Endothelial cell of umbilical vein (primary cell): Measurements from ENCODE around the gene SCFD1. TPM values are rescaled to one million over a fixed set of nuclear protein-coding genes. Genes with fewer than 3 reads are reported as not detected.

ENCODE experiments used
- BruUV-seq: library from RNA; stranded (reverse); fragments of 400-500 nt; replicated peaks from 2 replicates; lab custom pipeline; 2021; lab: Mats Ljungman, UMichigan
- CTCF ChIA-PET: fragments of 300-600, 350-600 bp; sonication (Branson Sonifier 250); formaldehyde crosslinking; loops from one replicate; lab custom pipeline; 2021; ENCODE audit warnings: antibody characterized with exemption, inconsistent platforms; lab: Charles Lee
- POLR2A ChIA-PET: fragments of 300-600, 350-600 bp; sonication (Branson Sonifier 250); formaldehyde crosslinking; loops from one replicate; lab custom pipeline; 2021; ENCODE audit warnings: antibody characterized with exemption, inconsistent platforms; lab: Charles Lee
- DNase-seq: peaks from one replicate; pipeline ENCODE4 v3.0.0-alpha.2; 2011; ENCODE audit warnings: low read depth, low spot score
- FAIRE-seq: peaks from 2 replicates; lab custom pipeline; 2011; peaks lifted over from hg19 to GRCh38; lab: Jason Lieb, UNC
- H2AFZ ChIP-seq: 2 replicates; pipeline ENCODE4 v1.6.0; 2012; ENCODE audit warnings: low read depth, low read length, control low read depth, inconsistent platforms
- H3K27ac ChIP-seq: 2 replicates; pipeline ENCODE4 v1.5.1; 2011; ENCODE audit warnings: low read depth, mild to moderate bottlenecking, control low read depth, low read length, moderate library complexity; ENCODE audit not compliant: insufficient read depth
- H3K27me3 ChIP-seq, 2 experiments: 2 replicates each; pipeline versions ENCODE4 v1.6.0 to v1.6.1; 2011; ENCODE audit warnings: low read length in 2 of 2, mixed read lengths in 1 of 2; ENCODE audit not compliant: control insufficient read depth in 2 of 2, insufficient read depth in 2 of 2
- H3K36me3 ChIP-seq, 2 experiments: 2 replicates in 1 of 2; 3 replicates in 1 of 2; pipeline ENCODE4 v1.5.1; 2011; ENCODE audit warnings: low read length in 2 of 2, mild to moderate bottlenecking in 1 of 2, moderate library complexity in 1 of 2; ENCODE audit not compliant: control insufficient read depth in 2 of 2, insufficient read depth in 2 of 2; ENCODE audit errors: extremely low read depth in 1 of 2
- H3K4me1 ChIP-seq: 3 replicates; pipeline ENCODE4 v1.5.1; 2011; ENCODE audit warnings: mild to moderate bottlenecking, low read length; ENCODE audit not compliant: control insufficient read depth, insufficient read depth; ENCODE audit errors: extremely low read depth
- H3K4me2 ChIP-seq: 2 replicates; pipeline ENCODE4 v1.6.1; 2011; ENCODE audit warnings: low read length, control low read depth, mixed read lengths; ENCODE audit not compliant: insufficient read depth
- H3K4me3 ChIP-seq, 3 experiments: fragments of 200-600 bp in 1 of 3; sonication (generic), shearing (Covaris generic) in 1 of 3; replicated peaks in 1 of 3; 2 replicates each; pipeline ENCODE4 v1.5.1; 2011 to 2016; ENCODE audit warnings: control low read depth in 3 of 3, low read length in 3 of 3, mild to moderate bottlenecking in 2 of 3, inconsistent platforms in 1 of 3, low read depth in 1 of 3, moderate library complexity in 1 of 3; ENCODE audit not compliant: insufficient read depth in 1 of 3
- H3K79me2 ChIP-seq: 2 replicates; pipeline ENCODE4 v1.6.0; 2012; ENCODE audit warnings: low read length, inconsistent platforms; ENCODE audit not compliant: control insufficient read depth, insufficient read depth
- H3K9ac ChIP-seq: replicated peaks from 2 replicates; pipeline ENCODE3; 2011; ENCODE audit warnings: low read length, control low read depth; ENCODE audit not compliant: insufficient read depth; ENCODE audit errors: extremely low read depth
- H3K9me1 ChIP-seq: replicated peaks from 3 replicates; pipeline ENCODE4 v1.6.0; 2011; ENCODE audit warnings: mild to moderate bottlenecking, low read length; ENCODE audit not compliant: control insufficient read depth, insufficient read depth; ENCODE audit errors: extremely low read depth
- H3K9me3 ChIP-seq: replicated peaks from 2 replicates; pipeline ENCODE4 v1.5.1; 2012; ENCODE audit warnings: low read length, inconsistent platforms; ENCODE audit not compliant: control insufficient read depth, insufficient read depth
- H4K20me1 ChIP-seq: replicated peaks from 2 replicates; pipeline ENCODE3; 2011; ENCODE audit warnings: mild to moderate bottlenecking, low read length; ENCODE audit not compliant: control insufficient read depth, insufficient read depth; ENCODE audit errors: extremely low read depth
- CTCF ChIP-seq, 2 donors: IDR thresholded peaks; 1 replicate in 1 of 2; 2 replicates in 1 of 2; pipeline ENCODE4 v1.5.1; 2011; ENCODE audit warnings: low read length in 2 of 2, mild to moderate bottlenecking in 2 of 2, moderate library complexity in 2 of 2, control low read depth in 1 of 2, inconsistent platforms in 1 of 2, low read depth in 1 of 2; ENCODE audit not compliant: insufficient read depth in 1 of 2; ENCODE audit errors: extremely low read depth in 1 of 2
- EZH2 ChIP-seq: IDR thresholded peaks from 2 replicates; pipeline ENCODE4 v1.6.1; 2012; ENCODE audit warnings: borderline replicate concordance, low read depth, mild to moderate bottlenecking, moderate library complexity, low read length, inconsistent platforms; ENCODE audit not compliant: severe bottlenecking
- FOS ChIP-seq: IDR thresholded peaks from 2 replicates; pipeline ENCODE4 v1.6.1; 2011; ENCODE audit warnings: mild to moderate bottlenecking, low read length, moderate library complexity, borderline replicate concordance; ENCODE audit not compliant: insufficient read depth
- GATA2 ChIP-seq: IDR thresholded peaks from 2 replicates; pipeline ENCODE4 v1.7.0; 2011; ENCODE audit warnings: low read depth, mild to moderate bottlenecking, moderate library complexity, mixed read lengths, low read length; ENCODE audit not compliant: insufficient read length, insufficient read depth
- JUN ChIP-seq: IDR thresholded peaks from 2 replicates; pipeline ENCODE4 v1.6.1; 2011; ENCODE audit warnings: borderline replicate concordance, low read depth; ENCODE audit not compliant: insufficient read length, insufficient read depth
- MAX ChIP-seq: IDR thresholded peaks from 2 replicates; pipeline ENCODE4 v1.6.1; 2011; ENCODE audit not compliant: insufficient read depth, insufficient read length
- MYC ChIP-seq: IDR thresholded peaks from one replicate; pipeline ENCODE4 v1.6.1; 2011; ENCODE audit warnings: mild to moderate bottlenecking, low read depth, low read length
- POLR2A ChIP-seq: IDR thresholded peaks from 2 replicates; pipeline ENCODE4 v1.6.1; 2012; ENCODE audit warnings: low read depth, mild to moderate bottlenecking, control low read depth, low read length
- POLR2AphosphoS5 ChIP-seq: IDR thresholded peaks from 2 replicates; pipeline ENCODE4 v1.6.1; 2012; ENCODE audit warnings: low read depth, mild to moderate bottlenecking, control low read depth, low read length, moderate library complexity; ENCODE audit not compliant: insufficient read depth
- dilution Hi-C: fragments of 300-500 bp; cut with MboI; formaldehyde crosslinking; loops from one replicate; pipeline ENCODE4 v1.15.0; 2019; ENCODE audit warnings: low sequenced_read_pairs; ENCODE audit not compliant: extremely low pct_ligation_motif_present
- intact Hi-C: fragments of 100-400 bp; cut with micrococcal nuclease; formaldehyde crosslinking; loops from one replicate; pipeline ENCODE4 v1.10.0; 2022
- polyA plus RNA-seq, 4 experiments: library from polyadenylated mRNA; depleted of rRNA in 3 of 4; stranded (reverse) in 3 of 4; unstranded in 1 of 4; fragments of >200 nt; gene quantifications; 2 replicates each; pipeline versions ENCODE4 v1.2.1 to v1.2.3, GENCODE V29; 2011 to 2012; ENCODE audit warnings: missing spikeins in 1 of 4
- total RNA-seq: library from RNA; stranded (reverse); gene quantifications from 2 replicates; pipeline ENCODE4 v1.2.3, GENCODE V29; 2021

SCFD1 gene
- total and polyA plus RNA-seq, 2 donors (not counting 3 experiments of a cell fraction or from before 2014, with no cell fraction given), result 21.3 to 59.9 TPM

GRCh38 chr14:30648471-30648870 is 26.4 kb downstream of the SCFD1 start:
- H3K27me3 ChIP-seq, result no peaks in the 10 kb centered on the region
- no peak overlapping the region for H3K4me3 ChIP-seq
- H3K27ac ChIP-seq, result no peak overlapping the region
- no peak overlapping the region for H2AFZ ChIP-seq
- POLR2A ChIA-PET, result interaction anchor here (0.7 kb wide), 1 partner anchor 189 kb away, joined by 3 read pairs; no protein-coding TSS in a partner anchor
- no peak overlapping the region for H3K9ac ChIP-seq
- H3K4me1 ChIP-seq, result no peaks in the 10 kb centered on the region
- no peak for FAIRE-seq
- H3K36me3 ChIP-seq, result peaks cover 5 to 6% of the 10 kb centered on the region in 2 experiments
- H3K4me2 ChIP-seq, result no peak overlapping the region
- DNase-seq, result no peak
- dilution Hi-C loops (no loop called here), intact Hi-C loops (no loop called here)
- CTCF ChIA-PET, result interaction anchor here (1.2 kb wide), 1 partner anchor 10 kb away, joined by 7 read pairs; no protein-coding TSS in a partner anchor
- TF ChIP-seq POLR2AphosphoS5, result no peak
- TF ChIP-seq JUN, result no peak
- TF ChIP-seq EZH2, result no peak
- TF ChIP-seq MAX, result no peak
- no peak for TF ChIP-seq POLR2A
- no peak for TF ChIP-seq MYC
- TF ChIP-seq GATA2, result no peak
- TF ChIP-seq FOS, result no peak
- TF ChIP-seq CTCF (IDR thresholded peaks at IDR 0.05; ENCODE audit: extremely low read depth in 1 of 2, insufficient read depth in 1 of 2, low read depth in 1 of 2, low read length in 2 of 2), result no peak
- no peaks in the 10 kb centered on the region for H3K9me1 ChIP-seq
- BruUV-seq, result no TSS peak
- no peaks in the 10 kb centered on the region for H3K9me3 ChIP-seq
- H4K20me1 ChIP-seq, result peaks cover 2% of the 10 kb centered on the region
- peaks cover 8% of the 10 kb centered on the region for H3K79me2 ChIP-seq
